Ishikawa (cell line): Measurements from ENCODE around the gene GGCX.

Source experiments
- CEBPB ChIP-seq: IDR thresholded peaks from 2 replicates; pipeline ENCODE4 v1.6.1; 2012
- CREB1 ChIP-seq: IDR thresholded peaks from 2 replicates; pipeline ENCODE4 v1.6.1; 2012; ENCODE audit warnings: low read depth
- EGR1 ChIP-seq: IDR thresholded peaks from 2 replicates; pipeline ENCODE4 v1.6.1; 2012
- EP300 ChIP-seq: IDR thresholded peaks from 2 replicates; pipeline ENCODE4 v1.6.1; 2012; ENCODE audit warnings: borderline replicate concordance
- FOXM1 ChIP-seq: IDR thresholded peaks from 2 replicates; pipeline ENCODE4 v1.6.1; 2012; ENCODE audit warnings: low read depth, borderline replicate concordance
- NFIC ChIP-seq: IDR thresholded peaks from 2 replicates; pipeline ENCODE4 v1.6.1; 2012
- RAD21 ChIP-seq: IDR thresholded peaks from 2 replicates; pipeline ENCODE4 v1.6.1; 2012; ENCODE audit warnings: low read depth
- TAF1 ChIP-seq: IDR thresholded peaks from 2 replicates; pipeline ENCODE4 v1.6.1; 2012; ENCODE audit warnings: low read depth, mild to moderate bottlenecking
- TCF12 ChIP-seq: IDR thresholded peaks from 2 replicates; pipeline ENCODE4 v1.6.1; 2012; ENCODE audit warnings: low read depth
- TEAD4 ChIP-seq: IDR thresholded peaks from 2 replicates; pipeline ENCODE4 v1.6.1; 2012
- YY1 ChIP-seq: IDR thresholded peaks from 2 replicates; pipeline ENCODE4 v1.6.1; 2012; ENCODE audit warnings: low read depth
- ZBTB7A ChIP-seq: IDR thresholded peaks from 2 replicates; pipeline ENCODE4 v1.6.1; 2012; ENCODE audit warnings: low read depth
- TF ChIP-seq, protein P1 (sequence below): IDR thresholded peaks from 2 replicates; pipeline ENCODE4 v1.6.1; 2012
- TF ChIP-seq, protein P2 (sequence below): IDR thresholded peaks from 2 replicates; pipeline ENCODE4 v1.6.1; 2012; ENCODE audit warnings: low read depth, mild to moderate bottlenecking
- TF ChIP-seq, protein P3 (sequence below): IDR thresholded peaks from 2 replicates; pipeline ENCODE4 v1.6.1; 2012

GGCX gene

GRCh38 chr2:85531589-85531988 is 29.7 kb downstream of the GGCX start:
- no peak for TF ChIP-seq YY1
- TF ChIP-seq CEBPB, result 0 out of 2 replicates have a peak, but pooled peaks have one; percentile 46
- TF ChIP-seq, protein P1, sequence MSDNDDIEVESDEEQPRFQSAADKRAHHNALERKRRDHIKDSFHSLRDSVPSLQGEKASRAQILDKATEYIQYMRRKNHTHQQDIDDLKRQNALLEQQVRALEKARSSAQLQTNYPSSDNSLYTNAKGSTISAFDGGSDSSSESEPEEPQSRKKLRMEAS, result no peak
- no peak for TF ChIP-seq CREB1

DNA sequence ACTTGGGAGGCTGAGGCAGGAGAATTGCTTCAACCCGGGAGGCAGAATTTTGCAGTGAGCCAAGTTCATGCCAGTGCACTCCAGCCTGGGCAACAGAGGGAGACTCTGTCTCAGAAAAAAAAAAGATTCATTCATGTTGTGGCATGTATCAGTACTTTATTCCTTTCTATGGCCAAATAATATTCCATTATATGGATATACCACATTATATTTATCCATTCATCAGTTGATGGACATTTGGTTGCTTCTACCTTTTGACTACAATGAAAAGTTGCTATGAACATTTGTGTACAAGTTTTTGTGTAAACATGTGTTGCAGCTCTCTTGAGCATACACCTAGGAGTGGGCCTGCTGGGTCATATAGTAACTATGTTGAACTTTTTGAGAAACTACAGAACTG is 31.5 kb downstream of the GGCX start:
- no peak for TF ChIP-seq TEAD4
- no peak for TF ChIP-seq EP300
- TF ChIP-seq, protein P2, sequence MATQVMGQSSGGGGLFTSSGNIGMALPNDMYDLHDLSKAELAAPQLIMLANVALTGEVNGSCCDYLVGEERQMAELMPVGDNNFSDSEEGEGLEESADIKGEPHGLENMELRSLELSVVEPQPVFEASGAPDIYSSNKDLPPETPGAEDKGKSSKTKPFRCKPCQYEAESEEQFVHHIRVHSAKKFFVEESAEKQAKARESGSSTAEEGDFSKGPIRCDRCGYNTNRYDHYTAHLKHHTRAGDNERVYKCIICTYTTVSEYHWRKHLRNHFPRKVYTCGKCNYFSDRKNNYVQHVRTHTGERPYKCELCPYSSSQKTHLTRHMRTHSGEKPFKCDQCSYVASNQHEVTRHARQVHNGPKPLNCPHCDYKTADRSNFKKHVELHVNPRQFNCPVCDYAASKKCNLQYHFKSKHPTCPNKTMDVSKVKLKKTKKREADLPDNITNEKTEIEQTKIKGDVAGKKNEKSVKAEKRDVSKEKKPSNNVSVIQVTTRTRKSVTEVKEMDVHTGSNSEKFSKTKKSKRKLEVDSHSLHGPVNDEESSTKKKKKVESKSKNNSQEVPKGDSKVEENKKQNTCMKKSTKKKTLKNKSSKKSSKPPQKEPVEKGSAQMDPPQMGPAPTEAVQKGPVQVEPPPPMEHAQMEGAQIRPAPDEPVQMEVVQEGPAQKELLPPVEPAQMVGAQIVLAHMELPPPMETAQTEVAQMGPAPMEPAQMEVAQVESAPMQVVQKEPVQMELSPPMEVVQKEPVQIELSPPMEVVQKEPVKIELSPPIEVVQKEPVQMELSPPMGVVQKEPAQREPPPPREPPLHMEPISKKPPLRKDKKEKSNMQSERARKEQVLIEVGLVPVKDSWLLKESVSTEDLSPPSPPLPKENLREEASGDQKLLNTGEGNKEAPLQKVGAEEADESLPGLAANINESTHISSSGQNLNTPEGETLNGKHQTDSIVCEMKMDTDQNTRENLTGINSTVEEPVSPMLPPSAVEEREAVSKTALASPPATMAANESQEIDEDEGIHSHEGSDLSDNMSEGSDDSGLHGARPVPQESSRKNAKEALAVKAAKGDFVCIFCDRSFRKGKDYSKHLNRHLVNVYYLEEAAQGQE, result no peak
- TF ChIP-seq, protein P3, sequence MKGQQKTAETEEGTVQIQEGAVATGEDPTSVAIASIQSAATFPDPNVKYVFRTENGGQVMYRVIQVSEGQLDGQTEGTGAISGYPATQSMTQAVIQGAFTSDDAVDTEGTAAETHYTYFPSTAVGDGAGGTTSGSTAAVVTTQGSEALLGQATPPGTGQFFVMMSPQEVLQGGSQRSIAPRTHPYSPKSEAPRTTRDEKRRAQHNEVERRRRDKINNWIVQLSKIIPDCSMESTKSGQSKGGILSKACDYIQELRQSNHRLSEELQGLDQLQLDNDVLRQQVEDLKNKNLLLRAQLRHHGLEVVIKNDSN, result no peak
- TF ChIP-seq YY1, result no peak
- no peak for TF ChIP-seq RAD21
- no peak for TF ChIP-seq CEBPB
- TF ChIP-seq NFIC, result no peak
- TF ChIP-seq, protein P1, result no peak
- TF ChIP-seq EGR1, result no peak
- no peak for TF ChIP-seq TAF1
- TF ChIP-seq CREB1, result no peak
- TF ChIP-seq ZBTB7A, result no peak
- TF ChIP-seq FOXM1, result no peak
- TF ChIP-seq TCF12, result no peak

DNA sequence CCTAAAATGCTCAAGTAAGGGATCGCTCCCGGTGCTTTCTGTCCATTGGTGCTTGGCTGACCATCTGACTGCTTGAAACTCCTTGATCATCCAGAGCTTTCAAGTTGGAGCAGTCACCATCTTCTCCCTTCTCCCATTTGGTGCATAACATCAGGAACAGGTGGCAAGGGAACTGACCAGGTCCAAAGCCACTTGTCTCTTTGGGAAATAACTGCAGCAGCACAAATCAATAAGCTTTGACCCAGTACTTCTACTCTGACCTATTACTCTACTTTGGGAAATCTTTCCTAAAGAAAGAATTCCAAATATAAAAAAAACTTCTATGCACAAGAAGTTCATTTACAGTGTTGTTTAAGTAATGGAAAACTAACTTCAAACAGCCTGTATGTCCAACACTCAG is 32.9 kb downstream of the GGCX start:
- TF ChIP-seq EP300 (no peak), ZBTB7A (no peak)
- TF ChIP-seq, protein P3, result no peak

GRCh38 chr2:85527787-85528186 is 33.5 kb downstream of the GGCX start:
- TF ChIP-seq, protein P2, result no peak
- TF ChIP-seq NFIC (no peak), YY1 (no peak)

DNA sequence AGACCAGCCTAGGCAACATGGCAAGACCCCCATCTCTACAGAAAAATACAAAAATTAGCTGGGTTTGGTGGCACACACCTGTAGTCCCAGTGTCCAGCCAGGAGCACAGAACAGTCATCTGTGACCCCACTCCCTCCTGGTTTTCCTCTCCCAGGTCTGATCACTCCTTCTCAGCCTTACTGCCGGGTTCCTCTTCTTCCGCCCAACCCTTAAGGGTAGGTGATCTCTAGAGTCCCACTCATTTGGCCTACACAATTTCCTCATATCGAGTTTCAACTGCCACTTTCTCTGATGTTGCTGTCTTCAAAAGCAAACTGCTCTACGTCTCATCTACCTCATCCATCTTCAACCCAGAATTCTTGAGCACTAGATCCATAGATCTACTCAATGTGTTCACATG is 35.7 kb downstream of the GGCX start:
- TF ChIP-seq EGR1, result no peak
- TF ChIP-seq NFIC, result no peak
- TF ChIP-seq, protein P2, result no peak
- TF ChIP-seq TAF1, result no peak
- no peak for TF ChIP-seq YY1
- TF ChIP-seq CREB1, result no peak
- no peak for TF ChIP-seq TEAD4
- TF ChIP-seq FOXM1, result no peak
- TF ChIP-seq, protein P1, result no peak
- TF ChIP-seq, protein P3, result no peak
